GM23248 (cell line): Measurements from ENCODE around the gene ZNF385B. TPM values are rescaled to one million over a fixed set of nuclear protein-coding genes. Genes with fewer than 3 reads are reported as not detected.

Source experiments
- DNase-seq: peaks from one replicate; pipeline ENCODE4 v3.0.0-alpha.2; 2015
- H2AFZ ChIP-seq: fragments of 200-600 bp; sonication (generic); 2 replicates; pipeline ENCODE4 v1.6.1; 2016; ENCODE audit warnings: antibody characterized with exemption
- H3F3A ChIP-seq: fragments of 200-600 bp; sonication (generic); 2 replicates; pipeline ENCODE4 v1.6.1; 2016; ENCODE audit warnings: mild to moderate bottlenecking, antibody characterized with exemption, mixed run types; ENCODE audit not compliant: insufficient read depth
- H3K27ac ChIP-seq: fragments of 200-600 bp; sonication (generic); 2 replicates; pipeline ENCODE4 v1.5.1; 2016; ENCODE audit warnings: mild to moderate bottlenecking
- H3K27me3 ChIP-seq: fragments of 200-600 bp; sonication (generic); replicated peaks from 2 replicates; pipeline ENCODE4 v1.6.1; 2016; ENCODE audit warnings: mild to moderate bottlenecking; ENCODE audit not compliant: insufficient read depth
- H3K36me3 ChIP-seq: fragments of 200-600 bp; sonication (generic); 2 replicates; pipeline ENCODE4 v1.6.1; 2016; ENCODE audit warnings: low read depth, mild to moderate bottlenecking
- H3K4me1 ChIP-seq: fragments of 200-600 bp; sonication (generic); 2 replicates; pipeline ENCODE4 v1.6.1; 2016; ENCODE audit warnings: mild to moderate bottlenecking; ENCODE audit not compliant: insufficient read depth
- H3K4me2 ChIP-seq: fragments of 200-600 bp; sonication (generic); one replicate; pipeline ENCODE4 v1.6.1; 2016; ENCODE audit warnings: mild to moderate bottlenecking; ENCODE audit not compliant: unreplicated experiment
- H3K4me3 ChIP-seq: fragments of 200-600 bp; sonication (generic); 2 replicates; pipeline ENCODE4 v1.5.1; 2016; ENCODE audit warnings: mild to moderate bottlenecking
- H3K79me2 ChIP-seq: fragments of 200-600 bp; sonication (generic); 2 replicates; pipeline ENCODE4 v1.6.1; 2016; ENCODE audit warnings: mild to moderate bottlenecking; ENCODE audit not compliant: insufficient read depth
- H3K9ac ChIP-seq: fragments of 200-600 bp; sonication (generic); 2 replicates; pipeline ENCODE4 v1.6.1; 2016; ENCODE audit warnings: mild to moderate bottlenecking
- H3K9me2 ChIP-seq: fragments of 200-600 bp; sonication (generic); 2 replicates; pipeline ENCODE4 v1.6.1; 2016; ENCODE audit warnings: mixed run types, mild to moderate bottlenecking, moderate library complexity; ENCODE audit not compliant: insufficient read depth
- H3K9me3 ChIP-seq: fragments of 200-600 bp; sonication (generic); one replicate; pipeline ENCODE4 v1.6.1; 2017; ENCODE audit warnings: low read depth
- H4K20me1 ChIP-seq: fragments of 200-600 bp; sonication (generic); 2 replicates; pipeline ENCODE4 v1.6.0; 2016; ENCODE audit not compliant: insufficient read depth
- EZH2 ChIP-seq: fragments of 200-600 bp; sonication (generic); IDR thresholded peaks from 2 replicates; pipeline ENCODE4 v1.6.1; 2018; ENCODE audit warnings: antibody characterized with exemption, mild to moderate bottlenecking; ENCODE audit not compliant: insufficient read depth, poor library complexity, severe bottlenecking
- EZH2phosphoT487 ChIP-seq: fragments of 200-600 bp; sonication (generic); IDR thresholded peaks from 2 replicates; pipeline ENCODE4 v1.6.1; 2018; ENCODE audit warnings: antibody characterized with exemption, moderate library complexity, mild to moderate bottlenecking, low read depth; ENCODE audit not compliant: insufficient read depth
- WGBS, 2 experiments: methylation state at CpG; one replicate each; pipeline ENCODE4 v1.1.6; 2015 to 2017; ENCODE audit warnings: low lambda C conversion rate in 2 of 2, low coverage in 1 of 2; ENCODE audit errors: missing lambda C conversion rate in 2 of 2; 5-methylcytosine and 5-hydroxymethylcytosine counted together
- in situ Hi-C: fragments of 300-500 bp; cut with MboI; formaldehyde crosslinking; loops from 2 replicates; pipeline ENCODE4 v1.15.0; 2020
- polyA plus RNA-seq: library from polyadenylated mRNA; unstranded; fragments of >200 nt; fragmentation: Nextera tagmentation; extraction: Ambion mirVana; gene quantifications from 2 replicates; pipeline ENCODE4 v1.2.1, GENCODE V29; 2016
- total RNA-seq: library from RNA; depleted of rRNA; stranded (reverse); fragments of >200 nt; shearing (Covaris generic); gene quantifications from 2 replicates; pipeline ENCODE4 v1.2.3, GENCODE V29; 2014

Gene ZNF385B
- total and polyA plus RNA-seq, 2 experiments from 2014 or later: 0.30 TPM; not detected in 1

DNA sequence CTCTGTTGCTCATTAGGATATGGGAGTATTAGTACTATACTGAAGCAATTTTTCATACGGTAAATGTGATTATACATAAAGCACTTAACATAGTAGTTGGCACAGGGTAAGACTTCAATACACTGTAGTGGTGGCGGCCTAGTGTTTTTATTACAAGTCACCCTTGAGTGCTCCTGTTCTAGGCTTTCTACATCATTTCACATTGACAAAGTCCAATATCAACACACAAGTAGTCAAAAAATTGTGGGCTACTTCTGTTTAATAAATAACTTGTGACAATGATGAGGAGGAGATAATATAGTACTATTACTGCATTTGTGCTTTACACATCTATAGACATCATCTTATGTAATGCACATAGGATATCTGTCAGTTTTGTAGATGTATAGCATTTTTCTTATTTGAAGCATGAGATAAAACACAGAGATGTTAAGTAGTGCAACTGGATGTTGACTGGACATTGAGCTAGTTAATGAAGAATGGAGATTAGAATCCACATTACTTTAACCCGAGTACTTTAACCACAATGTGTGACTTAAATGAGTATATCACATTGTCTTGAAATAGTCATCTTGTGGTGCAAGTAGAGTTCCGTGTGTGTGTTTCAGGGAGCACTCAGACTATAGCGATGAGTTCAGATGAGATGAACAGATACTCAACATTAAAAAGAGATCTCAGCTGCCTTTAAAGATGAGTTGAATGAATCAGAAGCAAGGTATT is 134.8 kb downstream of the ZNF385B start:
- Histone ChIP-seq H3K4me1 (no peaks in the 10 kb centered on the region), H4K20me1 (no peaks in the 10 kb centered on the region), H3K9ac (no peak overlapping the region), H3K9me3 (no peaks in the 10 kb centered on the region), H3K9me2 (no peaks in the 10 kb centered on the region), H3K36me3 (no peaks in the 10 kb centered on the region), H3K4me2 (no peak overlapping the region), H2AFZ (no peak overlapping the region), H3K4me3 (no peak overlapping the region), H3K27me3 (no peaks in the 10 kb centered on the region), H3K79me2 (no peaks in the 10 kb centered on the region), H3F3A (no peaks in the 10 kb centered on the region), H3K27ac (no peak overlapping the region)
- WGBS, 2 experiments: 76 to 85% methylated on average over 5 of the region's 5 CpGs
- DNase-seq: no peak
- in situ Hi-C loops: loop anchor here (25.0 kb wide), 1 partner anchor 489 kb away; no protein-coding TSS in a partner anchor
- TF ChIP-seq EZH2 (no peak), EZH2phosphoT487 (no peak)

DNA sequence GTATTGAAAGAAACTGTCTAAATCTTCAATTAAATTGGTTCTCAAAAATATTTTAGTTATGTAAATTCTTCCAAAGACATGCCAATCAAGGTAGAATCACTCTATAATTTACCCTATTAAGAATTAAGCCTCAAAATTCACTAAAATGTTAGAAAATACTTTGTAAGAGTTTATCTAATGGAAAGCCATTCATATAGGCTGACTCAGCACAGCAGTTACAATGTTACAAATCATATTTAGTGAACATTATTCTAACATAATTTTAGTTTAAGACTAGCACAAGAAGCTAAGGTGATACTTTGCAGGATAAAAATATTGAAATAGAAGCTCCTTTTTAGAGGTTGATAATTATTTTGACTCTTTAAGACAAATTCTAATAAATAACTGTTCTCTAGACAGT is 137.0 kb downstream of the ZNF385B start:
- no peak for TF ChIP-seq EZH2phosphoT487
- TF ChIP-seq EZH2: no peak
- Histone ChIP-seq H3K36me3 (no peaks in the 10 kb centered on the region), H3K9ac (no peak overlapping the region), H3K4me2 (no peak overlapping the region), H3K9me3 (no peaks in the 10 kb centered on the region), H3K27ac (no peak overlapping the region), H3K4me3 (no peak overlapping the region), H2AFZ (no peak overlapping the region), H3F3A (no peaks in the 10 kb centered on the region), H4K20me1 (no peaks in the 10 kb centered on the region), H3K27me3 (no peaks in the 10 kb centered on the region), H3K79me2 (no peaks in the 10 kb centered on the region), H3K4me1 (no peaks in the 10 kb centered on the region), H3K9me2 (no peaks in the 10 kb centered on the region)
- no peak for DNase-seq
- in situ Hi-C loops: no loop called here

DNA sequence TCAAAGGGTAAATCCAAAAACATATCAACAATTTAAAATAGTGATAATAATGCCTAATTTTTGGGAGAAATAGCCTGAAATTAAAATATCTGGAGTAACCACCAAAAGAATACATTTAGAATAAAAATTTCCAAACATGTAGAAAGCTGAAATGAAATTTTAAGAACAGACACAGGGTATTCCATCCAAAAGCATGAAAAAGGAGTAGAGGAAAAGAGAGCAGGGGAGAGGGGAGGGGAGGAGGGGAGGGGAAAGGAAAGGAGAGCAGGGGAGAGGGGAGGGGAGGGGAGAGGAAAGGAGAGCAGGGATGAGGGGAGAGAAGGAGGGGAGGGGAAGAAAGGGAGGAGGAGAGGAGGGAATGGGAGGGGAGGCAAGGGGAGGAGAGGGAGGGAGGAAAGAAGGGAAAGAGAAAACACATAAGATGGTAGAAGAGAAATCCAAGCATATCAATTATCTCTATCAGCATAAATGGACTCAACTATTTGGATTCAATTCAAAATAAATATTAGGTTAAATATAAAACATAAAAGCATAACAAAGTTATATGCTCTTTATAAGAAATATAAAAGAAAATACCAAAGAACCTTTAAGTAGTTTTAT is 141.1 kb downstream of the ZNF385B start:
- in situ Hi-C loops: no loop called here
- Histone ChIP-seq H3K79me2 (no peaks in the 10 kb centered on the region), H2AFZ (no peak overlapping the region), H3K27ac (no peak overlapping the region), H3K36me3 (no peaks in the 10 kb centered on the region), H4K20me1 (no peaks in the 10 kb centered on the region), H3K27me3 (no peaks in the 10 kb centered on the region), H3K9ac (no peak overlapping the region), H3F3A (no peaks in the 10 kb centered on the region), H3K4me1 (no peaks in the 10 kb centered on the region), H3K4me3 (no peak overlapping the region), H3K9me3 (no peaks in the 10 kb centered on the region), H3K9me2 (no peaks in the 10 kb centered on the region), H3K4me2 (no peak overlapping the region)
- DNase-seq: no peak
- TF ChIP-seq EZH2 (no peak), EZH2phosphoT487 (no peak)

DNA sequence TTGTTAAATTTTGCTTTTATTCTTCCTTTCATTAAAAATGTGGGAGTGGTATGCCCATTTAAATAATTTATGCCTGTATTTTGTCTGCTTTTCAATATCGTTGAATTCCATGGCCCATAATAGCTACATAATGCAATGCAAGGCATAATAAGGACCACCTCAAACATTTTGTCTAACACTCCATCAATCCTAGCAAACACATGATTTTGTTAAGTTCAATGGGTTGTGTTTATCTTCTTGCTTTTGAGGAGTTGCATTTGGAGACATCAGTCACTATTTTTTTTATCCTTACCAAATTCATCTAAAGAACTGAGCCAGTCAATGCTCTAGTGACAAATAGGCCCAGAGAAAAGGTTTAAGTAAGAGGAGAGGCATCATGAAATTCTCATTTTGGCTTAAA is 145.5 kb downstream of the ZNF385B start:
- H4K20me1 ChIP-seq: no peaks in the 10 kb centered on the region
- no peaks in the 10 kb centered on the region for H3K79me2 ChIP-seq
- no peaks in the 10 kb centered on the region for H3K9me2 ChIP-seq
- no peaks in the 10 kb centered on the region for H3F3A ChIP-seq
- H3K4me1 ChIP-seq: no peaks in the 10 kb centered on the region
- no peaks in the 10 kb centered on the region for H3K36me3 ChIP-seq
- no peak overlapping the region for H3K4me2 ChIP-seq
- no peak overlapping the region for H3K27ac ChIP-seq
- H3K4me3 ChIP-seq: no peak overlapping the region
- no peak for DNase-seq
- no peak overlapping the region for H3K9ac ChIP-seq
- in situ Hi-C loops: no loop called here
- 93% methylated on average over 1 of the region's 1 CpG for WGBS, 2 experiments
- H3K27me3 ChIP-seq: no peaks in the 10 kb centered on the region
- H3K9me3 ChIP-seq: no peaks in the 10 kb centered on the region
- no peak for TF ChIP-seq EZH2
- no peak for TF ChIP-seq EZH2phosphoT487
- H2AFZ ChIP-seq: no peak overlapping the region
